Hepatocyte (in vitro differentiated cells): ENCODE measurements around the gene SLC41A3.

Experiments used
- CTCF ChIP-seq: fragments of 200-600 bp; sonication (generic); IDR thresholded peaks from 2 replicates; pipeline ENCODE4 v1.5.1; 2016; ENCODE audit warnings: antibody characterized with exemption, mild to moderate bottlenecking; ENCODE audit not compliant: poor library complexity
- EZH2 ChIP-seq: fragments of 200-600 bp; sonication (generic); IDR thresholded peaks from 2 replicates; pipeline ENCODE4 v1.6.1; 2016; ENCODE audit warnings: antibody characterized with exemption, mild to moderate bottlenecking, borderline replicate concordance
- EZH2phosphoT487 ChIP-seq: fragments of 200-600 bp; sonication (generic); IDR thresholded peaks from one replicate; pipeline ENCODE4 v1.6.1; 2018; ENCODE audit warnings: antibody characterized with exemption, mild to moderate bottlenecking, low read depth, moderate library complexity; ENCODE audit not compliant: unreplicated experiment, severe bottlenecking

GRCh38 chr3:126111566-126112475 is 27.9 kb upstream of the SLC41A3 start:
- no peak for TF ChIP-seq CTCF
- no peak for TF ChIP-seq EZH2
- no peak for TF ChIP-seq EZH2phosphoT487
